Fibroblast of lung (primary cell): ENCODE measurements around the gene PCDH1. TPM values are rescaled to one million over a fixed set of nuclear protein-coding genes. Genes with fewer than 3 reads are reported as not detected.
A peak's percentile ranks its signal among the peaks of the same experiment; 100 is the strongest.

ENCODE experiments used
- DNase-seq, 2 donors: peaks; one replicate each; pipeline versions ENCODE4 v3.0.0 to v3.0.0-alpha.2; 2010; ENCODE audit warnings: low read depth in 2 of 2
- H2AFZ ChIP-seq: 2 replicates; pipeline ENCODE4 v1.5.1; 2012; ENCODE audit warnings: low read length, control low read depth, inconsistent platforms
- H3K27ac ChIP-seq: 2 replicates; pipeline ENCODE4 v1.5.1; 2011; ENCODE audit warnings: low read length, control low read depth; ENCODE audit not compliant: insufficient read depth
- H3K27me3 ChIP-seq: 2 replicates; pipeline ENCODE4 v1.5.1; 2011; ENCODE audit warnings: mild to moderate bottlenecking, low read length; ENCODE audit not compliant: control insufficient read depth, insufficient read depth
- H3K36me3 ChIP-seq: 2 replicates; pipeline ENCODE4 v1.5.1; 2011; ENCODE audit warnings: low read length; ENCODE audit not compliant: control insufficient read depth, insufficient read depth
- H3K4me1 ChIP-seq: 2 replicates; pipeline ENCODE4 v1.5.1; 2011; ENCODE audit warnings: low read length; ENCODE audit not compliant: control insufficient read depth, insufficient read depth; ENCODE audit errors: extremely low read depth
- H3K4me2 ChIP-seq: 2 replicates; pipeline ENCODE4 v1.5.1; 2011; ENCODE audit warnings: low read length, control low read depth; ENCODE audit not compliant: insufficient read depth; ENCODE audit errors: extremely low read depth
- H3K4me3 ChIP-seq, 4 experiments: fragments of 200-600 bp in 1 of 4; sonication (generic) in 1 of 4; replicated peaks in 1 of 4; 2 replicates each; pipeline ENCODE4 v1.5.1; 2011 to 2016; ENCODE audit warnings: low read length in 4 of 4, low read depth in 3 of 4, mild to moderate bottlenecking in 3 of 4, control low read depth in 2 of 4, inconsistent platforms in 1 of 4, mixed read lengths in 1 of 4; ENCODE audit not compliant: insufficient read depth in 1 of 4; ENCODE audit errors: control extremely low read depth in 1 of 4
- H3K79me2 ChIP-seq: 2 replicates; pipeline ENCODE4 v1.5.1; 2012; ENCODE audit warnings: mild to moderate bottlenecking, low read length, inconsistent platforms; ENCODE audit not compliant: control insufficient read depth, insufficient read depth
- H3K9ac ChIP-seq: 2 replicates; pipeline ENCODE4 v1.5.1; 2011; ENCODE audit warnings: mild to moderate bottlenecking, low read length, control low read depth; ENCODE audit not compliant: insufficient read depth
- H3K9me3 ChIP-seq: 2 replicates; pipeline ENCODE4 v1.5.1; 2012; ENCODE audit warnings: low read depth, low read length; ENCODE audit not compliant: control insufficient read depth, insufficient read depth
- H4K20me1 ChIP-seq: 2 replicates; pipeline ENCODE4 v1.5.1; 2011; ENCODE audit warnings: low read length; ENCODE audit not compliant: control insufficient read depth, insufficient read depth; ENCODE audit errors: extremely low read depth
- EZH2 ChIP-seq: IDR thresholded peaks from 2 replicates; pipeline ENCODE4 v1.5.1; 2012; ENCODE audit warnings: low read length, control low read depth, mild to moderate bottlenecking; ENCODE audit errors: missing control alignments
- polyA plus RNA-seq, 2 donors: library from polyadenylated mRNA; depleted of rRNA in 1 of 2; stranded (reverse) in 1 of 2; unstranded in 1 of 2; fragments of >200 nt; gene quantifications; 2 replicates each; pipeline ENCODE4 v1.2.1, GENCODE V29; 2011 to 2012; ENCODE audit warnings: missing spikeins in 1 of 2
- total RNA-seq: library from RNA; depleted of rRNA; stranded (reverse); fragments of >200 nt; gene quantifications from 2 replicates; pipeline ENCODE4 v1.2.1, GENCODE V29; 2014
- TF ChIP-seq, protein P1 (sequence below), 2 donors: IDR thresholded peaks in 1 of 2; conservative IDR thresholded peaks in 1 of 2; 1 replicate in 1 of 2; 2 replicates in 1 of 2; pipeline ENCODE4 v1.5.1; 2011 to 2012; ENCODE audit warnings: low read length in 2 of 2, control low read depth in 1 of 2, inconsistent platforms in 1 of 2, low read depth in 1 of 2, mild to moderate bottlenecking in 1 of 2

Gene PCDH1
- total and polyA plus RNA-seq, 2 donors (not counting 1 experiment from before 2014, with no cell fraction given): 0.66 to 1.6 TPM

DNA sequence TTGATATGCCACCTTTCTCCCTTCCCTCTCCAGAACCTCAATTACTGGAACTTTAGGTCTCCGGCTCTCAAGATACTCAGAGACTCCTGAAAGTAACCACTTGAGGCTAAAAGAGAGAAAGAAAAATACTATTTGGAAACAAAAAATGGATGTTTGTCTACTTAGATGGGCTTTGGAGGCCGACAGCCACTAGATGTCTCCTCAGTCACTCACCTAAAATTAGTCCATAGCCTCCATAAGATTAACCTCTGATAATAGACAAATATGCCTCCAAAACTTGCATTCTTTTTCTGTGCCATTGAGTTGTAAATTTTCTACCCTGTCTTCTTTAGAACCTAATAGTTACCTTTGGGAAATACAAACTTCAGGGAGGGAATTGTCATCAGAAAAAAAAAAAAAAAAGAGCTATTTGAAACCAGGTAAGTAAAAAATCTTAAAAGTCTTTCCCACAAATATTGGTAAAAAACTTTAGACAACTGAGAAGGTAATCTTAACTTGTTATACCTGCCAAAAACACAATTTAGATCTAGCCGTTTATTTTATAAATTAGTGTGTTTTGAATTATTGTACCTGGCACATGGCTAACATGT lies 11.2 kb upstream of the PCDH1 start:
- no peaks in the 10 kb centered on the region for H3K79me2 ChIP-seq
- H3K27me3 ChIP-seq: no peaks in the 10 kb centered on the region
- no peak overlapping the region for H3K9ac ChIP-seq
- TF ChIP-seq, protein P1, sequence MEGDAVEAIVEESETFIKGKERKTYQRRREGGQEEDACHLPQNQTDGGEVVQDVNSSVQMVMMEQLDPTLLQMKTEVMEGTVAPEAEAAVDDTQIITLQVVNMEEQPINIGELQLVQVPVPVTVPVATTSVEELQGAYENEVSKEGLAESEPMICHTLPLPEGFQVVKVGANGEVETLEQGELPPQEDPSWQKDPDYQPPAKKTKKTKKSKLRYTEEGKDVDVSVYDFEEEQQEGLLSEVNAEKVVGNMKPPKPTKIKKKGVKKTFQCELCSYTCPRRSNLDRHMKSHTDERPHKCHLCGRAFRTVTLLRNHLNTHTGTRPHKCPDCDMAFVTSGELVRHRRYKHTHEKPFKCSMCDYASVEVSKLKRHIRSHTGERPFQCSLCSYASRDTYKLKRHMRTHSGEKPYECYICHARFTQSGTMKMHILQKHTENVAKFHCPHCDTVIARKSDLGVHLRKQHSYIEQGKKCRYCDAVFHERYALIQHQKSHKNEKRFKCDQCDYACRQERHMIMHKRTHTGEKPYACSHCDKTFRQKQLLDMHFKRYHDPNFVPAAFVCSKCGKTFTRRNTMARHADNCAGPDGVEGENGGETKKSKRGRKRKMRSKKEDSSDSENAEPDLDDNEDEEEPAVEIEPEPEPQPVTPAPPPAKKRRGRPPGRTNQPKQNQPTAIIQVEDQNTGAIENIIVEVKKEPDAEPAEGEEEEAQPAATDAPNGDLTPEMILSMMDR (conservative IDR thresholded peaks at IDR 0.05 in 1 of 2, IDR thresholded peaks at IDR 0.05 in 1 of 2; ENCODE audit: low read depth in 1 of 2, low read length in 2 of 2): peak; percentile 39 to 51
- no peak for TF ChIP-seq EZH2
- no peak overlapping the region for H3K27ac ChIP-seq
- no peak overlapping the region for H3K4me2 ChIP-seq
- H3K4me3 ChIP-seq: no peak overlapping the region
- peak in 1 of 2 donors; percentile 44 for DNase-seq
- H2AFZ ChIP-seq: no peak overlapping the region
- H3K4me1 ChIP-seq: no peaks in the 10 kb centered on the region
- no peaks in the 10 kb centered on the region for H3K9me3 ChIP-seq
- H3K36me3 ChIP-seq: no peaks in the 10 kb centered on the region
- no peaks in the 10 kb centered on the region for H4K20me1 ChIP-seq

GRCh38 chr5:141883892-141884318 lies 5.7 kb upstream of the PCDH1 start:
- Histone ChIP-seq H3K4me2 (no peak overlapping the region), H3K4me1 (peaks cover 1% of the 10 kb centered on the region), H3K9me3 (no peaks in the 10 kb centered on the region), H3K27me3 (peaks cover 29% of the 10 kb centered on the region), H3K9ac (no peak overlapping the region), H2AFZ (no peak overlapping the region), H4K20me1 (no peaks in the 10 kb centered on the region), H3K27ac (no peak overlapping the region), H3K4me3 (no peak overlapping the region), H3K79me2 (no peaks in the 10 kb centered on the region), H3K36me3 (no peaks in the 10 kb centered on the region)
- DNase-seq: no peak
- TF ChIP-seq, protein P1 (conservative IDR thresholded peaks at IDR 0.05 in 1 of 2, IDR thresholded peaks at IDR 0.05 in 1 of 2; ENCODE audit: low read depth in 1 of 2, low read length in 2 of 2): no peak
- TF ChIP-seq EZH2: no peak

DNA sequence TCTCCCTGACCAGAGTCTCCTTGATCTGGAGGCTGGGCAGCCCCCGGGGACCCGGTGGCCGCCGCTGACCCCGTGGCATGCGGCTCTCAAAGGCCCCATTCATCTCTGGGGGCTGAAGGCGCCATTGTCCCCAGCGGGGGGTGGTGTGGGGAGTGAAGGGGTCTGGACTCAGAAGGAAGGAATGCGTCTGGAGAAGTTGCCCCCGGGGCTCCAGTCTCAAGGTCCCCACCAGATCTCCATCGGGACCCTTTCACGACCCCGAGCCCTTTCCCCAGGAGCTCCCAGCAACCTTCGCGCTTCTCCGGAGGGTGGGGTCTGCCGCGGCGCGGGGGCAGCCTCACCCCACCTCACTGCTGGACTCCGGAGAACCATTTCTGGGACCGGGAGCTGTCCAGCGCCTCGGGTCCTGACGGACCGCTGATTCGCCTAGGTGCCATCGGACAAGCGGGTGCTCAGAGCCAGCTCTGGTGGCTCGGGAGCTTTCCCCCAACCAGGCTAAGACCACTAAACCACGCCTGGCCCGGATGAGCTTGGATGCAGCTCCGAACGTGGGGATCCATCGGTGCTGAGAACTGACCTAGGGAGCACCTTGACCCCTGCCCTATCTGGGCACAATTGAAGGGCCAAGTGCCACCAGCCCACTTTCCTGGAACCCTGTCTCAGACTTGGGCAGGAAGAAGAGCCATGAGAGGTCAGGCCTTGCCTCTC lies 5.1 kb upstream of the PCDH1 start:
- peak in 1 of 2 donors; percentile 17 for DNase-seq
- no peaks in the 10 kb centered on the region for H4K20me1 ChIP-seq
- no peak overlapping the region for H3K4me2 ChIP-seq
- no peak overlapping the region for H2AFZ ChIP-seq
- H3K9me3 ChIP-seq: no peaks in the 10 kb centered on the region
- no peak overlapping the region for H3K9ac ChIP-seq
- H3K27me3 ChIP-seq: peaks cover 29% of the 10 kb centered on the region
- no peak overlapping the region for H3K27ac ChIP-seq
- H3K79me2 ChIP-seq: no peaks in the 10 kb centered on the region
- peaks cover 5% of the 10 kb centered on the region for H3K4me1 ChIP-seq
- H3K36me3 ChIP-seq: no peaks in the 10 kb centered on the region
- no peak overlapping the region for H3K4me3 ChIP-seq
- TF ChIP-seq, protein P1 (conservative IDR thresholded peaks at IDR 0.05 in 1 of 2, IDR thresholded peaks at IDR 0.05 in 1 of 2; ENCODE audit: low read depth in 1 of 2, low read length in 2 of 2): no peak
- TF ChIP-seq EZH2: no peak
